ENCODE results near the gene NCF2.

- TF ChIP-seq EZH2 (IDR thresholded peaks at IDR 0.05; ENCODE audit: low read length, missing control alignments) (no peak), CTCF (conservative IDR thresholded peaks at IDR 0.05 in 1 of 2, IDR thresholded peaks at IDR 0.05 in 1 of 2; ENCODE audit: low read depth in 1 of 2, low read length in 2 of 2) (no peak)
These were observed 46.0 kb upstream of the NCF2 start for GRCh38 chr1:183636334-183636682.

All from fibroblast of lung (primary cell).